Adrenal gland (tissue), 12 donors: ENCODE measurements around the gene SNRNP70. TPM values are rescaled to one million over a fixed set of nuclear protein-coding genes. Genes with fewer than 3 reads are reported as not detected.

ENCODE experiments used
- DNase-seq, 7 donors: peaks; one replicate each; pipeline ENCODE4 v3.0.0-alpha.2; 2019 to 2020
- H3K27ac ChIP-seq, 5 donors: fragments of 200-600 bp; sonication (generic) in 4 of 5; 1 replicate in 3 of 5; 2 replicates in 2 of 5; pipeline versions ENCODE4 v1.5.1 to v1.8.0; 2016 to 2020; ENCODE audit warnings: mild to moderate bottlenecking in 1 of 5
- H3K27me3 ChIP-seq: fragments of 200-600 bp; 2 replicates; pipeline ENCODE4 v1.8.0; 2021
- H3K36me3 ChIP-seq, 2 donors: fragments of 200-600 bp; replicated peaks in 1 of 2; 1 replicate in 1 of 2; 2 replicates in 1 of 2; pipeline versions ENCODE4 v1.5.1 to v1.8.0; 2018 to 2022
- H3K4me1 ChIP-seq, 2 donors: fragments of 200-600 bp; replicated peaks in 1 of 2; 1 replicate in 1 of 2; 2 replicates in 1 of 2; pipeline versions ENCODE4 v1.5.1 to v1.8.0; 2018 to 2021
- H3K4me3 ChIP-seq, 4 donors: fragments of 200-600 bp; sonication (generic) in 3 of 4; one replicate each; pipeline ENCODE4 v1.5.1; 2016 to 2018
- H3K9me3 ChIP-seq, 3 donors: fragments of 200-600 bp; sonication (generic) in 1 of 3; replicated peaks in 1 of 3; 1 replicate in 2 of 3; 2 replicates in 1 of 3; pipeline versions ENCODE4 v1.5.1 to v1.8.0; 2016 to 2021
- CTCF ChIP-seq, 6 experiments: fragments of 450-650 bp in 4 of 6; fragments of 200-600 bp in 2 of 6; sonication (generic) in 1 of 6; IDR thresholded peaks; 1 replicate in 5 of 6; 2 replicates in 1 of 6; pipeline versions ENCODE4 v1.5.1 to v1.8.0; 2016 to 2021; ENCODE audit warnings: antibody characterized with exemption in 6 of 6, mild to moderate bottlenecking in 2 of 6, moderate library complexity in 1 of 6
- POLR2A ChIP-seq, 2 donors: fragments of 450-650 bp; IDR thresholded peaks; one replicate each; pipeline ENCODE4 v1.6.1; 2017; ENCODE audit warnings: antibody characterized with exemption in 2 of 2, mild to moderate bottlenecking in 2 of 2, moderate library complexity in 1 of 2
- WGBS, 4 donors: extraction: QIAGEN DNeasy Blood & Tissue Kit in 2 of 4; methylation state at CpG; one replicate each; pipeline versions ENCODE4 v1.1.5 to v1.1.7; 2013 to 2017; 5-methylcytosine and 5-hydroxymethylcytosine counted together
- intact Hi-C, 2 donors: fragments of 100-400 bp; cut with DNase I; formaldehyde crosslinking; loops; one replicate each; pipeline versions ENCODE4 v1.14.1 to v1.15.0; 2022 to 2023
- polyA plus RNA-seq, 3 donors: library from polyadenylated mRNA; stranded (reverse); fragments of 200-250 nt in 2 of 3; fragments of 350-450 nt in 1 of 3; fragmentation: Illumina TruSeq in 1 of 3; extraction: RNeasy Lipid Tissue Mini Kit (QIAGEN cat#74804) in 1 of 3; gene quantifications; one replicate each; pipeline ENCODE4 v1.2.3, GENCODE V29; 2013 to 2014
- total RNA-seq, 9 donors: library from RNA; depleted of rRNA in 4 of 9; stranded (reverse); fragments of >200 nt in 4 of 9; fragments of 120-200 nt in 1 of 9; fragmentation: NEBNext Ultra II Directional in 1 of 9; extraction: Animal tissue kit (Norgen Biotek cat#: 25700) in 1 of 9; gene quantifications; one replicate each; pipeline versions ENCODE4 v1.1.0 to v1.2.4, GENCODE V29; 2013 to 2023
- donor health status: healthy with polysubstance abuse.
- donor health status: Bipolar disorder and iron deficiency.
- donor health status: DM: yes; HTN: yes; CAD: no.
- donor health status: DM: no; HTN: no; CAD: no.
- donor health status: DM: no; HTN: no; CAD: no.
- donor health status: DM: yes; HTN: yes; CAD: no.

The SNRNP70 gene
- total and polyA plus RNA-seq, 12 donors, result 109 to 1,255 (median 233) TPM

- peaks cover 7% of the 10 kb centered on the region for H3K27me3 ChIP-seq
- H3K4me1 ChIP-seq, result peaks cover 0 to 6% of the 10 kb centered on the region in 2 donors
- H3K36me3 ChIP-seq, result no peaks in the 10 kb centered on the region
- no peak for DNase-seq
- 7 to 37% (median 13%) methylated on average over 5 to 53 of the region's 53 CpGs for WGBS, 4 donors
- TF ChIP-seq CTCF (IDR thresholded peaks at IDR 0.05) (no peak), POLR2A (IDR thresholded peaks at IDR 0.05) (no peak)
- H3K9me3 ChIP-seq, result no peaks in the 10 kb centered on the region
- no peak within 1 kb of the TSS for H3K4me3 ChIP-seq
- no peak within 1 kb of the TSS for H3K27ac ChIP-seq
- intact Hi-C loops, result no loop called here
These were observed 20.3 kb upstream of the SNRNP70 start, which contains the start of gene NTF4 for GRCh38 chr19:49064768-49065611. Gene NTF4 (minus strand): TSS chr19:49064818. CDS start chr19:49061997, 2,821 bp downstream.

- 49 to 61% (median 56%) methylated on average over 8 to 13 of the region's 13 CpGs for WGBS, 4 donors
- intact Hi-C loops, result no loop called here
- no peak for TF ChIP-seq CTCF (IDR thresholded peaks at IDR 0.05)
- no peak for TF ChIP-seq POLR2A (IDR thresholded peaks at IDR 0.05)
- no peak overlapping the region for H3K27ac ChIP-seq
- H3K4me3 ChIP-seq, result no peak overlapping the region
- H3K9me3 ChIP-seq, result no peaks in the 10 kb centered on the region
- H3K36me3 ChIP-seq, result no peaks in the 10 kb centered on the region
- H3K4me1 ChIP-seq, result peaks cover 0 to 6% of the 10 kb centered on the region in 2 donors
- DNase-seq, result no peak
- H3K27me3 ChIP-seq, result peaks cover 16% of the 10 kb centered on the region
These were observed 19.2 kb upstream of the SNRNP70 start for GRCh38 chr19:49065905-49066512.

GRCh38 chr19:49067554-49067953, 17.7 kb upstream of the SNRNP70 start:
- H3K27ac ChIP-seq, result no peak overlapping the region
- H3K36me3 ChIP-seq, result no peaks in the 10 kb centered on the region
- WGBS, 4 donors, result 27 to 48% (median 36%) methylated on average over 2 to 3 of the region's 3 CpGs; no CpG with 5 or more reads in 1 of the 4 donors
- H3K9me3 ChIP-seq, result no peaks in the 10 kb centered on the region
- TF ChIP-seq POLR2A (IDR thresholded peaks at IDR 0.05) (no peak), CTCF (IDR thresholded peaks at IDR 0.05) (no peak)
- H3K4me1 ChIP-seq, result peaks cover 0 to 6% of the 10 kb centered on the region in 2 donors
- H3K4me3 ChIP-seq, result no peak overlapping the region
- intact Hi-C loops, result no loop called here
- DNase-seq, result no peak
- H3K27me3 ChIP-seq, result peaks cover 29% of the 10 kb centered on the region

- 90 to 96% (median 91%) methylated on average over 9 of the region's 9 CpGs for WGBS, 4 donors
- Histone ChIP-seq H3K4me3 (no peak overlapping the region), H3K36me3 (no peaks in the 10 kb centered on the region), H3K4me1 (peaks cover 0 to 6% of the 10 kb centered on the region in 2 donors), H3K27ac (no peak overlapping the region), H3K27me3 (peaks cover 42% of the 10 kb centered on the region), H3K9me3 (no peaks in the 10 kb centered on the region)
- TF ChIP-seq POLR2A (IDR thresholded peaks at IDR 0.05) (no peak), CTCF (IDR thresholded peaks at IDR 0.05) (no peak)
- intact Hi-C loops, result no loop called here
- DNase-seq, result no peak
These were observed 16.2 kb upstream of the SNRNP70 start for GRCh38 chr19:49069026-49069425.
